Liver (tissue), 9 donors: ENCODE data around the gene IL17RE. TPM values are rescaled to one million over a fixed set of nuclear protein-coding genes. Genes with fewer than 3 reads are reported as not detected.
A peak's percentile ranks its signal among the peaks of the same experiment; 100 is the strongest.

Experiments used
- DNase-seq: peaks from one replicate; pipeline ENCODE4 v3.0.0-alpha.2; 2017; ENCODE audit warnings: low spot score
- H3K27ac ChIP-seq, 2 donors: one replicate each; pipeline ENCODE4 v1.7.0; 2013; ENCODE audit warnings: inconsistent platforms in 2 of 2, low read length in 2 of 2, control low read depth in 1 of 2, low read depth in 1 of 2, mild to moderate bottlenecking in 1 of 2
- H3K27me3 ChIP-seq, 4 donors: one replicate each; pipeline versions ENCODE4 v1.6.1 to v1.7.0; 2013; ENCODE audit warnings: low read length in 3 of 4, inconsistent platforms in 1 of 4, mild to moderate bottlenecking in 1 of 4, moderate library complexity in 1 of 4; ENCODE audit not compliant: control insufficient read depth in 4 of 4, insufficient read depth in 4 of 4
- H3K36me3 ChIP-seq, 4 donors: one replicate each; pipeline versions ENCODE4 v1.6.1 to v1.7.0; 2013; ENCODE audit warnings: low read length in 3 of 4, mild to moderate bottlenecking in 3 of 4, low read depth in 1 of 4, moderate library complexity in 1 of 4; ENCODE audit not compliant: control insufficient read depth in 4 of 4, insufficient read depth in 3 of 4
- H3K4me1 ChIP-seq, 4 donors: one replicate each; pipeline versions ENCODE4 v1.6.1 to v1.7.0; 2013; ENCODE audit warnings: low read length in 3 of 4, mild to moderate bottlenecking in 3 of 4, moderate library complexity in 1 of 4; ENCODE audit not compliant: control insufficient read depth in 4 of 4, insufficient read depth in 4 of 4
- H3K4me3 ChIP-seq, 3 donors: one replicate each; pipeline versions ENCODE4 v1.6.1 to v1.7.0; 2013; ENCODE audit warnings: low read length in 3 of 3, control low read depth in 1 of 3, low read depth in 1 of 3, mild to moderate bottlenecking in 1 of 3
- H3K9ac ChIP-seq, 2 donors: one replicate each; pipeline ENCODE4 v1.7.0; 2013; ENCODE audit warnings: low read length in 2 of 2, mild to moderate bottlenecking in 2 of 2, moderate library complexity in 2 of 2, control low read depth in 1 of 2, low read depth in 1 of 2
- H3K9me3 ChIP-seq, 4 donors: one replicate each; pipeline versions ENCODE4 v1.6.1 to v1.7.0; 2013; ENCODE audit warnings: low read length in 3 of 4; ENCODE audit not compliant: control insufficient read depth in 4 of 4
- ATF3 ChIP-seq: IDR thresholded peaks from 2 replicates; pipeline ENCODE4 v1.6.1; 2016; ENCODE audit warnings: antibody characterized with exemption
- CTCF ChIP-seq: fragments of 150-350 bp; IDR thresholded peaks from 2 replicates; pipeline ENCODE4 v1.5.1; 2017; ENCODE audit warnings: improper control_type of control experiment, low read depth, low read length; ENCODE audit not compliant: missing input control
- EGR1 ChIP-seq, 2 donors: IDR thresholded peaks; 2 replicates each; pipeline ENCODE4 v1.6.1; 2016 to 2018; ENCODE audit warnings: antibody characterized with exemption in 2 of 2, low read depth in 2 of 2
- FOXA1 ChIP-seq: IDR thresholded peaks from 2 replicates; pipeline ENCODE4 v1.6.1; 2016; ENCODE audit warnings: antibody characterized with exemption
- FOXA2 ChIP-seq: IDR thresholded peaks from 2 replicates; pipeline ENCODE4 v1.6.1; 2016; ENCODE audit warnings: antibody characterized with exemption
- GABPA ChIP-seq, 2 donors: IDR thresholded peaks in 1 of 2; conservative IDR thresholded peaks in 1 of 2; 2 replicates each; pipeline ENCODE4 v1.6.1; 2016; ENCODE audit warnings: antibody characterized with exemption in 2 of 2, mild to moderate bottlenecking in 1 of 2, moderate library complexity in 1 of 2
- HNF4A ChIP-seq, 2 donors: conservative IDR thresholded peaks; 2 replicates each; pipeline ENCODE4 v1.6.1; 2016; ENCODE audit warnings: antibody characterized with exemption in 2 of 2, mild to moderate bottlenecking in 2 of 2
- HNF4G ChIP-seq: IDR thresholded peaks from 2 replicates; pipeline ENCODE4 v1.6.1; 2016; ENCODE audit warnings: antibody characterized with exemption
- JUND ChIP-seq, 2 donors: IDR thresholded peaks; 2 replicates each; pipeline ENCODE4 v1.6.1; 2016; ENCODE audit warnings: antibody characterized with exemption in 2 of 2
- NR2F2 ChIP-seq: IDR thresholded peaks from 2 replicates; pipeline ENCODE4 v1.6.1; 2016; ENCODE audit warnings: antibody characterized with exemption
- RAD21 ChIP-seq, 2 donors: IDR thresholded peaks; 2 replicates each; pipeline ENCODE4 v1.6.1; 2016; ENCODE audit warnings: antibody characterized with exemption in 2 of 2, mild to moderate bottlenecking in 2 of 2
- REST ChIP-seq: IDR thresholded peaks from 2 replicates; pipeline ENCODE4 v1.6.1; 2016; ENCODE audit warnings: antibody characterized with exemption, mild to moderate bottlenecking
- RXRA ChIP-seq, 2 donors: IDR thresholded peaks; 2 replicates each; pipeline ENCODE4 v1.6.1; 2017 to 2018; ENCODE audit warnings: antibody characterized with exemption in 2 of 2, mild to moderate bottlenecking in 1 of 2
- SP1 ChIP-seq: IDR thresholded peaks from 2 replicates; pipeline ENCODE4 v1.6.1; 2018; ENCODE audit warnings: antibody characterized with exemption, mild to moderate bottlenecking
- TAF1 ChIP-seq: conservative IDR thresholded peaks from 2 replicates; pipeline ENCODE4 v1.6.1; 2016; ENCODE audit warnings: antibody characterized with exemption, mild to moderate bottlenecking
- YY1 ChIP-seq: IDR thresholded peaks from 2 replicates; pipeline ENCODE4 v1.6.1; 2016; ENCODE audit warnings: antibody characterized with exemption, mild to moderate bottlenecking
- ZBTB33 ChIP-seq: IDR thresholded peaks from 2 replicates; pipeline ENCODE4 v1.6.1; 2016; ENCODE audit warnings: antibody characterized with exemption
- WGBS: extraction: QIAGEN DNeasy Blood & Tissue Kit; methylation state at CpG from one replicate; pipeline ENCODE4 v1.1.7; 2013; 5-methylcytosine and 5-hydroxymethylcytosine counted together
- polyA plus RNA-seq, 2 donors: library from polyadenylated mRNA; stranded (reverse) in 1 of 2; unstranded in 1 of 2; fragments of 200-250 nt in 1 of 2; fragments of >200 nt in 1 of 2; fragmentation: Nextera tagmentation in 1 of 2; extraction: Ambion mirVana in 1 of 2; gene quantifications; one replicate each; pipeline versions ENCODE4 v1.2.1 to v1.2.3, GENCODE V29; 2013 to 2015
- total RNA-seq, 2 donors: library from RNA; depleted of rRNA; stranded (reverse); fragments of >200 nt; gene quantifications; one replicate each; pipeline ENCODE4 v1.2.3, GENCODE V29; 2014
- TF ChIP-seq, protein P1 (sequence below): IDR thresholded peaks from 2 replicates; pipeline ENCODE4 v1.6.1; 2016; ENCODE audit warnings: antibody characterized with exemption
- donor health status: healthy.
- donor health status: healthy.
- donor health status: healthy.
- donor health status: healthy.
- donor health status: healthy.

Gene IL17RE
- total and polyA plus RNA-seq, 4 donors: 0.42 to 2.1 (median 0.90) TPM

DNA sequence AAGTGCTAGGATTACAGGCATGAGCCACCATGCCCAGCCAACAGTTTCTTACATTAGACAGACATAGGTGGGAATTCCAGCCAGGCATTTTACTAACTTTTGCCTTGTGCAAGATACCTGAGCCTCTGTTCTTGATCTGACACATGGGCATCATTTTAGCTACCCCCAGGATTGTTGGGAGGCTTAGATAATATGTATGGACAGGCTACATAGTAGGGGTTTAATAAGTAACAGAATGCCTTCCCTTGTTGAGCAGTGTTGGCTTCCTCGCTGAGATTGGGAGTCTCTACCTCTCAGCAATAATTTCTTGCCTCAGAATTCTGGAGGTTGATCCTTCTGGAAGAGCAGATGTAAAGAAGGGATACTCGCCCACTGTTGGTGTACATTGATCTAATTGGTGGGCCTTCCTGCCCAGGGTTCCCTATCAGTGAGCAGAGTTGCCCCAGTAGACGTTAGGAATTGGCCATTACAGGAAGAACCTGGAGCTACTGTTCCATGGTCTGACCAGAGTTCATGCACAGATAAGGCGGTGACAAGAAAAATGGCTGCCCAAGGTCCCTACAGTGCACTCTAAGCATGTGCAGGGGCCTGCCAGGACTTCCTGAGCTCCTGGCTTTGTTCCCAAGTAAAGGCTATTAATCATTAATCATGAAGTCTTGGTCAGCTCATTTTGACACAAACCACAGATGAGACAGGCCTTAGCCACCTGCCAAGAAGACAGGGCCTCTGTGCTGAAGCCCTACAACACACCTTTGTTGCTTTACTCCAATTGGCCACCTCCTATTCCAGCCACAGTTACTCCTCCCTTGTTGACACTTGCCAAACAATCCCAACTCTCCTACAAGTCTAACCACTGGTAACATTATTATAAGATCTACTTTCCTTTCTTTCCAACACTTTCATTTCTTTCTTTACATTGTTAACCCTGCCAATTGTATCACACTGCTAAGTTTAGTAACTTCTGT, 5.0 kb upstream of the IL17RE start:
- TF ChIP-seq RAD21 (IDR thresholded peaks at IDR 0.05) (peak; percentile 11), CTCF (no peak), TAF1 (peak; percentile 13), SP1 (peak; percentile 86), REST (no peak), RXRA (IDR thresholded peaks at IDR 0.05) (peak; percentile 37 to 82), HNF4G (no peak), ATF3 (no peak), EGR1 (IDR thresholded peaks at IDR 0.05; ENCODE audit: low read depth in 2 of 2) (peak in 1 of 2 donors; percentile 45), ZBTB33 (no peak), YY1 (peak; percentile 97), JUND (IDR thresholded peaks at IDR 0.05) (peak in 1 of 2 donors; percentile 71), GABPA (IDR thresholded peaks at IDR 0.05 in 1 of 2, conservative IDR thresholded peaks at IDR 0.05 in 1 of 2) (no peak), FOXA2 (peak; percentile 84), NR2F2 (no peak), FOXA1 (peak; percentile 68), HNF4A (conservative IDR thresholded peaks at IDR 0.05) (peak; percentile 68 to 71)
- TF ChIP-seq, protein P1, sequence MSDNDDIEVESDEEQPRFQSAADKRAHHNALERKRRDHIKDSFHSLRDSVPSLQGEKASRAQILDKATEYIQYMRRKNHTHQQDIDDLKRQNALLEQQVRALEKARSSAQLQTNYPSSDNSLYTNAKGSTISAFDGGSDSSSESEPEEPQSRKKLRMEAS: peak; percentile 74
- WGBS: 20% methylated on average over 4 of the region's 4 CpGs
- Histone ChIP-seq H3K9ac (peak overlapping the region; percentile 23 to 56), H3K27ac (peak overlapping the region; percentile 84 to 88), H3K4me1 (peaks cover 15 to 43% (median 35%) of the 10 kb centered on the region in 4 donors), H3K4me3 (no peak overlapping the region), H3K36me3 (peaks cover 3 to 10% (median 8%) of the 10 kb centered on the region in 4 donors), H3K27me3 (no peaks in the 10 kb centered on the region), H3K9me3 (no peaks in the 10 kb centered on the region)
- no peak for DNase-seq
